OCI-LY7 (cell line): Measurements from ENCODE around the gene CARMIL1. TPM values are rescaled to one million over a fixed set of nuclear protein-coding genes. Genes with fewer than 3 reads are reported as not detected.

Source experiments
- BruUV-seq: library from RNA; stranded (reverse); fragments of 400-500 nt; replicated peaks from 2 replicates; lab custom pipeline; 2021; lab: Mats Ljungman, UMichigan
- CTCF ChIA-PET: fragments of 300-600 bp; sonication (Branson Sonifier 250); formaldehyde crosslinking; loops from one replicate; lab custom pipeline; 2022; ENCODE audit warnings: antibody characterized with exemption; ENCODE audit not compliant: unreplicated experiment; lab: Charles Lee
- POLR2A ChIA-PET: fragments of 300-600 bp; sonication (Branson Sonifier 250); formaldehyde crosslinking; loops from one replicate; lab custom pipeline; 2022; ENCODE audit warnings: antibody characterized with exemption; lab: Charles Lee
- DNase-seq: peaks from one replicate; pipeline ENCODE4 v3.0.0-alpha.2; 2015; ENCODE audit warnings: low spot score
- H2AFZ ChIP-seq: fragments of 200-600 bp; sonication (generic), shearing (Covaris generic); 2 replicates; pipeline ENCODE4 v1.6.1; 2014; ENCODE audit warnings: mild to moderate bottlenecking, antibody characterized with exemption, low read length, moderate library complexity
- H3K27ac ChIP-seq: fragments of 200-600 bp; sonication (generic); 2 replicates; pipeline ENCODE4 v1.5.1; 2014; ENCODE audit warnings: mixed run types, low read depth, mild to moderate bottlenecking, moderate library complexity, low read length, inconsistent platforms; ENCODE audit not compliant: poor library complexity, severe bottlenecking
- H3K36me3 ChIP-seq: fragments of 200-600 bp; sonication (generic); 2 replicates; pipeline ENCODE4 v1.6.1; 2014; ENCODE audit warnings: mild to moderate bottlenecking, antibody characterized with exemption, low read length, moderate library complexity, mixed read lengths; ENCODE audit not compliant: insufficient read depth
- H3K4me1 ChIP-seq: fragments of 200-600 bp; sonication (generic); 2 replicates; pipeline ENCODE4 v1.5.1; 2014; ENCODE audit warnings: mild to moderate bottlenecking, low read length; ENCODE audit not compliant: insufficient read depth, poor library complexity, severe bottlenecking
- H3K4me2 ChIP-seq: fragments of 200-600 bp; sonication (generic); 2 replicates; pipeline ENCODE4 v1.6.1; 2014; ENCODE audit warnings: mild to moderate bottlenecking, low read length
- H3K4me3 ChIP-seq: fragments of 200-600 bp; sonication (generic); 2 replicates; pipeline ENCODE4 v1.5.1; 2014; ENCODE audit warnings: mild to moderate bottlenecking, low read depth, low read length; ENCODE audit not compliant: poor library complexity, severe bottlenecking
- H3K79me2 ChIP-seq: fragments of 200-600 bp; sonication (generic); 2 replicates; pipeline ENCODE4 v1.6.1; 2016; ENCODE audit warnings: low read depth, mild to moderate bottlenecking, low read length, moderate library complexity, mixed read lengths; ENCODE audit not compliant: insufficient read depth
- H3K9me2 ChIP-seq: fragments of 200-600 bp; sonication (generic); 2 replicates; pipeline ENCODE4 v1.6.1; 2016; ENCODE audit warnings: mild to moderate bottlenecking, low read length, mixed read lengths; ENCODE audit not compliant: insufficient read depth
- H3K9me3 ChIP-seq: fragments of 200-600 bp; sonication (generic); 2 replicates; pipeline ENCODE4 v1.6.1; 2014; ENCODE audit warnings: mild to moderate bottlenecking, mixed run types, low read length, mixed read lengths
- H4K20me1 ChIP-seq: fragments of 200-600 bp; sonication (generic); 2 replicates; pipeline ENCODE4 v1.6.1; 2014; ENCODE audit warnings: mild to moderate bottlenecking, antibody characterized with exemption, low read length, moderate library complexity, mixed read lengths; ENCODE audit not compliant: insufficient read depth
- EZH2phosphoT487 ChIP-seq: fragments of 200-600 bp; sonication (generic); IDR thresholded peaks from 2 replicates; pipeline ENCODE4 v1.6.1; 2018; ENCODE audit warnings: low read depth, borderline replicate concordance, mild to moderate bottlenecking, mixed run types, antibody characterized with exemption, low read length, moderate library complexity, mixed read lengths
- intact Hi-C: fragments of 100-400 bp; cut with micrococcal nuclease; formaldehyde crosslinking; loops from one replicate; pipeline ENCODE4 v1.10.0; 2022; ENCODE audit not compliant: unreplicated experiment
- total RNA-seq, 2 experiments: library from RNA; depleted of rRNA in 1 of 2; stranded (reverse); fragments of >200 nt in 1 of 2; shearing (Covaris generic) in 1 of 2; gene quantifications; 2 replicates each; pipeline ENCODE4 v1.2.3, GENCODE V29; 2014 to 2022
- TF ChIP-seq, protein P1 (sequence below): fragments of 200-600 bp; sonication (generic); conservative IDR thresholded peaks from 2 replicates; pipeline ENCODE4 v1.5.1; 2014; ENCODE audit warnings: mild to moderate bottlenecking, antibody characterized with exemption, low read length, moderate library complexity, mixed read lengths

Gene CARMIL1
- total RNA-seq, 2 experiments from 2014 or later, result 25.5 to 40.1 TPM

GRCh38 chr6:25494469-25494868 lies 215.3 kb downstream of the CARMIL1 start:
- DNase-seq, result no peak
- Histone ChIP-seq H2AFZ (no peak overlapping the region), H3K27ac (no peak overlapping the region), H3K4me3 (no peak overlapping the region), H3K36me3 (peaks cover 45% of the 10 kb centered on the region), H3K4me1 (peaks cover 10% of the 10 kb centered on the region), H3K9me2 (no peaks in the 10 kb centered on the region), H4K20me1 (no peaks in the 10 kb centered on the region), H3K4me2 (no peak overlapping the region), H3K79me2 (no peaks in the 10 kb centered on the region), H3K9me3 (no peaks in the 10 kb centered on the region)
- POLR2A ChIA-PET, result interaction anchor here (0.6 to 0.7 kb wide), 2 partner anchors 118 to 364 kb away, joined by 3 read pairs; no protein-coding TSS in a partner anchor
- no TSS peak for BruUV-seq
- CTCF ChIA-PET, result no interaction called here
- no peak for TF ChIP-seq EZH2phosphoT487
- TF ChIP-seq, protein P1, sequence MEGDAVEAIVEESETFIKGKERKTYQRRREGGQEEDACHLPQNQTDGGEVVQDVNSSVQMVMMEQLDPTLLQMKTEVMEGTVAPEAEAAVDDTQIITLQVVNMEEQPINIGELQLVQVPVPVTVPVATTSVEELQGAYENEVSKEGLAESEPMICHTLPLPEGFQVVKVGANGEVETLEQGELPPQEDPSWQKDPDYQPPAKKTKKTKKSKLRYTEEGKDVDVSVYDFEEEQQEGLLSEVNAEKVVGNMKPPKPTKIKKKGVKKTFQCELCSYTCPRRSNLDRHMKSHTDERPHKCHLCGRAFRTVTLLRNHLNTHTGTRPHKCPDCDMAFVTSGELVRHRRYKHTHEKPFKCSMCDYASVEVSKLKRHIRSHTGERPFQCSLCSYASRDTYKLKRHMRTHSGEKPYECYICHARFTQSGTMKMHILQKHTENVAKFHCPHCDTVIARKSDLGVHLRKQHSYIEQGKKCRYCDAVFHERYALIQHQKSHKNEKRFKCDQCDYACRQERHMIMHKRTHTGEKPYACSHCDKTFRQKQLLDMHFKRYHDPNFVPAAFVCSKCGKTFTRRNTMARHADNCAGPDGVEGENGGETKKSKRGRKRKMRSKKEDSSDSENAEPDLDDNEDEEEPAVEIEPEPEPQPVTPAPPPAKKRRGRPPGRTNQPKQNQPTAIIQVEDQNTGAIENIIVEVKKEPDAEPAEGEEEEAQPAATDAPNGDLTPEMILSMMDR, result no peak
- intact Hi-C loops, result loop anchor here (5.0 kb wide), 1 partner anchor 63 kb away; no protein-coding TSS in a partner anchor

GRCh38 chr6:25497383-25498040 lies 218.3 kb downstream of the CARMIL1 start:
- ChIA-PET CTCF (no interaction called here), POLR2A (interaction anchor here (1.6 kb wide), 1 partner anchor 8 kb away, joined by 9 read pairs; no protein-coding TSS in a partner anchor)
- Histone ChIP-seq H3K36me3 (peaks cover 40% of the 10 kb centered on the region), H2AFZ (no peak overlapping the region), H3K79me2 (no peaks in the 10 kb centered on the region), H3K9me2 (no peaks in the 10 kb centered on the region), H3K4me3 (no peak overlapping the region), H3K4me1 (no peaks in the 10 kb centered on the region), H3K9me3 (no peaks in the 10 kb centered on the region), H4K20me1 (no peaks in the 10 kb centered on the region), H3K27ac (no peak overlapping the region), H3K4me2 (no peak overlapping the region)
- intact Hi-C loops, result no loop called here
- no peak for DNase-seq
- TF ChIP-seq EZH2phosphoT487, result no peak
- TF ChIP-seq, protein P1, result no peak
- no TSS peak for BruUV-seq

- CTCF ChIA-PET, result no interaction called here
These were observed 219.3 kb downstream of the CARMIL1 start for GRCh38 chr6:25498505-25498904.

More at GRCh38 chr6:25498505-25498904, 219.3 kb downstream of the CARMIL1 start:
- intact Hi-C loops, result no loop called here
- Histone ChIP-seq H3K9me2 (no peaks in the 10 kb centered on the region), H3K4me1 (no peaks in the 10 kb centered on the region), H3K27ac (no peak overlapping the region), H2AFZ (no peak overlapping the region), H3K4me2 (no peak overlapping the region), H4K20me1 (no peaks in the 10 kb centered on the region), H3K4me3 (no peak overlapping the region), H3K36me3 (peaks cover 41% of the 10 kb centered on the region), H3K79me2 (no peaks in the 10 kb centered on the region), H3K9me3 (no peaks in the 10 kb centered on the region)
- POLR2A ChIA-PET, result no interaction called here
- BruUV-seq, result no TSS peak
- no peak for TF ChIP-seq EZH2phosphoT487
- TF ChIP-seq, protein P1, result no peak
- no peak for DNase-seq
